CD4-positive, CD25-positive, alpha-beta regulatory T cell (primary cell): ENCODE data around the gene C1orf146. TPM values are rescaled to one million over a fixed set of nuclear protein-coding genes. Genes with fewer than 3 reads are reported as not detected.
"Not testable (repeated sequence)": the region's sequence is repeated elsewhere in the genome, so short reads cannot be mapped to it uniquely, and the experiment has no call there.

Source experiments
- ATAC-seq, 2 donors: fragments of 150-1000 bp; cut with Tn5 transposase; one replicate each; pipeline ENCODE4 v1.10.0; 2021; ENCODE audit warnings: low read depth in 2 of 2, moderate number of reproducible peaks in 2 of 2, moderate library complexity in 1 of 2
- DNase-seq, 3 donors: peaks; one replicate each; pipeline versions ENCODE4 v3.0.0 to v3.0.0-alpha.2; 2012 to 2022; ENCODE audit warnings: mixed read lengths in 1 of 3
- H3K27ac ChIP-seq: one replicate; pipeline ENCODE4 v1.7.0; 2013; ENCODE audit warnings: mild to moderate bottlenecking, low read length; ENCODE audit not compliant: insufficient read depth, poor library complexity, severe bottlenecking
- H3K27me3 ChIP-seq: one replicate; pipeline ENCODE4 v1.7.0; 2013; ENCODE audit warnings: low read length; ENCODE audit not compliant: control insufficient read depth, insufficient read depth
- H3K36me3 ChIP-seq: one replicate; pipeline ENCODE4 v1.7.0; 2013; ENCODE audit warnings: mild to moderate bottlenecking, low read length, moderate library complexity; ENCODE audit not compliant: control insufficient read depth, insufficient read depth
- H3K4me1 ChIP-seq: 2 replicates; pipeline ENCODE4 v1.7.0; 2013; ENCODE audit warnings: mild to moderate bottlenecking, low read length; ENCODE audit not compliant: insufficient read depth, control insufficient read depth, poor library complexity, severe bottlenecking
- H3K4me3 ChIP-seq: one replicate; pipeline ENCODE4 v1.7.0; 2013; ENCODE audit warnings: low read depth, mild to moderate bottlenecking, low read length, moderate library complexity
- H3K9me3 ChIP-seq, 2 experiments: 1 replicate in 1 of 2; 2 replicates in 1 of 2; pipeline ENCODE4 v1.7.0; 2013; ENCODE audit warnings: low read length in 2 of 2, mild to moderate bottlenecking in 1 of 2, moderate library complexity in 1 of 2; ENCODE audit not compliant: control insufficient read depth in 2 of 2
- H3K27ac Mint-ChIP-seq, 3 donors: one replicate each; pipeline ENCODE4 v1.8.0; 2020 to 2022; ENCODE audit warnings: mild to moderate bottlenecking in 3 of 3, mixed read lengths in 3 of 3, moderate library complexity in 2 of 3
- H3K27me3 Mint-ChIP-seq: one replicate; pipeline ENCODE4 v1.8.0; 2022; ENCODE audit warnings: mild to moderate bottlenecking, mixed read lengths
- H3K36me3 Mint-ChIP-seq: one replicate; pipeline ENCODE4 v1.8.0; 2020; ENCODE audit warnings: mixed read lengths
- H3K4me1 Mint-ChIP-seq, 4 donors: one replicate each; pipeline ENCODE4 v1.8.0; 2020 to 2022; ENCODE audit warnings: mixed read lengths in 4 of 4, mild to moderate bottlenecking in 1 of 4
- H3K4me3 Mint-ChIP-seq, 4 donors: one replicate each; pipeline ENCODE4 v1.8.0; 2020 to 2022; ENCODE audit warnings: mild to moderate bottlenecking in 4 of 4, mixed read lengths in 4 of 4, moderate library complexity in 3 of 4
- H3K9me3 Mint-ChIP-seq, 7 donors: one replicate each; pipeline ENCODE4 v1.8.0; 2020 to 2022; ENCODE audit warnings: mixed read lengths in 7 of 7, mild to moderate bottlenecking in 3 of 7, moderate library complexity in 2 of 7
- polyA plus RNA-seq, 4 donors: library from polyadenylated mRNA; unstranded; fragments of 300-500 nt; fragmentation: Illumina TruSeq; gene quantifications; one replicate each; pipeline ENCODE4 v1.2.3, GENCODE V29; 2021
- total RNA-seq: library from RNA; stranded (reverse); gene quantifications from one replicate; pipeline ENCODE4 v1.2.3, GENCODE V29; 2022

Gene C1orf146
- total and polyA plus RNA-seq, 5 donors from 2014 or later: not detected

GRCh38 chr1:92228401-92228800 lies 10.7 kb downstream of the C1orf146 start:
- Mint-ChIP-seq H3K27ac (no peak overlapping the region), H3K4me3 (no peak overlapping the region), H3K4me1 (no peaks in the 10 kb centered on the region), H3K36me3 (no peaks in the 10 kb centered on the region), H3K9me3 (peaks cover 0 to 1% (median 0%) of the 10 kb centered on the region in 7 donors), H3K27me3 (peaks cover 11% of the 10 kb centered on the region)
- no peaks in the 10 kb centered on the region for H3K27me3 ChIP-seq
- no peaks in the 10 kb centered on the region for H3K36me3 ChIP-seq
- no peaks in the 10 kb centered on the region for H3K9me3 ChIP-seq
- no peaks in the 10 kb centered on the region for H3K4me1 ChIP-seq
- ATAC-seq: no peak
- DNase-seq: no peak
- H3K4me3 ChIP-seq: no peak overlapping the region
- H3K27ac ChIP-seq: no peak overlapping the region

GRCh38 chr1:92230736-92231135 lies 13.0 kb downstream of the C1orf146 start:
- no peak overlapping the region for H3K4me3 ChIP-seq
- no peak overlapping the region for H3K27ac ChIP-seq
- no peaks in the 10 kb centered on the region for H3K4me1 Mint-ChIP-seq
- H3K27me3 Mint-ChIP-seq: peaks cover 14% of the 10 kb centered on the region
- ATAC-seq: no peak
- H3K27ac Mint-ChIP-seq: no peak overlapping the region
- no peak overlapping the region for H3K4me3 Mint-ChIP-seq
- no peaks in the 10 kb centered on the region for H3K27me3 ChIP-seq
- H3K9me3 Mint-ChIP-seq: peaks cover 0 to 1% (median 0%) of the 10 kb centered on the region in 7 donors
- no peak for DNase-seq
- no peaks in the 10 kb centered on the region for H3K4me1 ChIP-seq
- H3K36me3 Mint-ChIP-seq: no peaks in the 10 kb centered on the region
- H3K36me3 ChIP-seq: no peaks in the 10 kb centered on the region
- no peaks in the 10 kb centered on the region for H3K9me3 ChIP-seq

- no peak for ATAC-seq
- Histone ChIP-seq H3K9me3 (no peaks in the 10 kb centered on the region), H3K27ac (no peak overlapping the region), H3K4me1 (no peaks in the 10 kb centered on the region), H3K27me3 (peaks cover 5% of the 10 kb centered on the region), H3K36me3 (no peaks in the 10 kb centered on the region), H3K4me3 (no peak overlapping the region)
- Mint-ChIP-seq H3K9me3 (peaks cover 0 to 2% (median 0%) of the 10 kb centered on the region in 7 donors), H3K27me3 (peaks cover 19% of the 10 kb centered on the region), H3K36me3 (peaks cover 4% of the 10 kb centered on the region), H3K27ac (no peak overlapping the region), H3K4me3 (no peak overlapping the region), H3K4me1 (no peaks in the 10 kb centered on the region)
- DNase-seq: no peak
Measured at GRCh38 chr1:92240034-92240433, 22.3 kb downstream of the C1orf146 start.

GRCh38 chr1:92244376-92244775 lies 26.7 kb downstream of the C1orf146 start:
- Mint-ChIP-seq H3K36me3 (peaks cover 9% of the 10 kb centered on the region), H3K4me1 (no peaks in the 10 kb centered on the region), H3K9me3 (no peaks in the 10 kb centered on the region), H3K27ac (peak overlapping the region in 1 of 3 donors; percentile 50), H3K4me3 (no peak overlapping the region), H3K27me3 (peaks cover 9% of the 10 kb centered on the region)
- H3K4me1 ChIP-seq: no peaks in the 10 kb centered on the region
- H3K9me3 ChIP-seq: no peaks in the 10 kb centered on the region
- DNase-seq (no peak), ATAC-seq (no peak)
- peaks cover 10% of the 10 kb centered on the region for H3K36me3 ChIP-seq
- H3K27ac ChIP-seq: no peak overlapping the region
- H3K4me3 ChIP-seq: no peak overlapping the region
- H3K27me3 ChIP-seq: peaks cover 3% of the 10 kb centered on the region

- not testable (repeated sequence) for H3K4me3 Mint-ChIP-seq
Measured at GRCh38 chr1:92254714-92255113, 37.0 kb downstream of the C1orf146 start.

GRCh38 chr1:92259350-92259749 lies 41.6 kb downstream of the C1orf146 start:
- no peak overlapping the region for H3K27ac ChIP-seq
- no peaks in the 10 kb centered on the region for H3K27me3 ChIP-seq
- H3K36me3 Mint-ChIP-seq: peaks cover 74% of the 10 kb centered on the region
- DNase-seq (no peak), ATAC-seq (no peak)
- peaks cover 64% of the 10 kb centered on the region for H3K36me3 ChIP-seq
- H3K4me1 Mint-ChIP-seq: peaks cover 0 to 12% (median 4%) of the 10 kb centered on the region in 4 donors
- no peaks in the 10 kb centered on the region for H3K4me1 ChIP-seq
- no peak overlapping the region for H3K4me3 ChIP-seq
- H3K9me3 Mint-ChIP-seq: peaks cover 0 to 13% (median 5%) of the 10 kb centered on the region in 7 donors
- H3K27ac Mint-ChIP-seq: no peak overlapping the region
- no peak overlapping the region for H3K4me3 Mint-ChIP-seq
- peaks cover 0 to 2% of the 10 kb centered on the region in 2 experiments for H3K9me3 ChIP-seq
- no peaks in the 10 kb centered on the region for H3K27me3 Mint-ChIP-seq

More at GRCh38 chr1:92254714-92255113, 37.0 kb downstream of the C1orf146 start:
- H3K4me3 ChIP-seq, ATAC-seq, H3K4me1 ChIP-seq, H3K9me3 ChIP-seq, H3K27me3 ChIP-seq, H3K27me3 Mint-ChIP-seq, H3K27ac Mint-ChIP-seq, DNase-seq, H3K27ac ChIP-seq: not testable (repeated sequence)
- peaks cover 1 to 19% (median 5%) of the 10 kb centered on the region in 7 donors for H3K9me3 Mint-ChIP-seq
- H3K36me3 Mint-ChIP-seq: peaks cover 64% of the 10 kb centered on the region
- H3K36me3 ChIP-seq: peaks cover 49% of the 10 kb centered on the region
- peaks cover 0 to 12% (median 7%) of the 10 kb centered on the region in 4 donors for H3K4me1 Mint-ChIP-seq

GRCh38 chr1:92262516-92262915 lies 44.8 kb downstream of the C1orf146 start:
- Mint-ChIP-seq H3K27me3 (no peaks in the 10 kb centered on the region), H3K27ac (peak overlapping the region in 1 of 3 donors; percentile 79), H3K9me3 (no peaks in the 10 kb centered on the region), H3K4me3 (no peak overlapping the region), H3K4me1 (peaks cover 0 to 3% (median 1%) of the 10 kb centered on the region in 4 donors), H3K36me3 (peaks cover 48% of the 10 kb centered on the region)
- Histone ChIP-seq H3K4me3 (no peak overlapping the region), H3K36me3 (peaks cover 71% of the 10 kb centered on the region), H3K27me3 (no peaks in the 10 kb centered on the region), H3K9me3 (no peaks in the 10 kb centered on the region), H3K27ac (no peak overlapping the region), H3K4me1 (no peaks in the 10 kb centered on the region)
- no peak for ATAC-seq
- DNase-seq: no peak

GRCh38 chr1:92273039-92273438 lies 55.3 kb downstream of the C1orf146 start:
- H3K9me3 ChIP-seq: no peaks in the 10 kb centered on the region
- peaks cover 46% of the 10 kb centered on the region for H3K36me3 ChIP-seq
- H3K27ac Mint-ChIP-seq: no peak overlapping the region
- no peak overlapping the region for H3K27ac ChIP-seq
- H3K27me3 Mint-ChIP-seq: no peaks in the 10 kb centered on the region
- no peaks in the 10 kb centered on the region for H3K4me1 ChIP-seq
- H3K27me3 ChIP-seq: no peaks in the 10 kb centered on the region
- no peak overlapping the region for H3K4me3 Mint-ChIP-seq
- DNase-seq (no peak), ATAC-seq (no peak)
- H3K4me1 Mint-ChIP-seq: peaks cover 2 to 13% (median 8%) of the 10 kb centered on the region in 4 donors
- H3K36me3 Mint-ChIP-seq: peaks cover 50% of the 10 kb centered on the region
- H3K9me3 Mint-ChIP-seq: peaks cover 0 to 5% (median 0%) of the 10 kb centered on the region in 7 donors
- H3K4me3 ChIP-seq: no peak overlapping the region
